HCT116 (cell line): ENCODE measurements around the gene HEXD. TPM values are rescaled to one million over a fixed set of nuclear protein-coding genes. Genes with fewer than 3 reads are reported as not detected.

Source experiments
- ATAC-seq: fragments of 200-7000 bp; cut with Tn5 transposase; 2 replicates; pipeline ENCODE4 v1.9.1; 2020; ENCODE audit warnings: mild to moderate bottlenecking, moderate library complexity
- BruUV-seq: library from RNA; stranded (reverse); fragments of 400-500 nt; replicated peaks from 2 replicates; lab custom pipeline; 2021; lab: Mats Ljungman, UMichigan
- CTCF ChIA-PET: fragments of 300-600 bp; sonication (Branson Sonifier 250); formaldehyde crosslinking; loops from one replicate; lab custom pipeline; 2021; ENCODE audit warnings: antibody characterized with exemption; lab: Charles Lee
- POLR2A ChIA-PET: fragments of 300-600, 350-600 bp; sonication (Branson Sonifier 250); formaldehyde crosslinking; loops from one replicate; lab custom pipeline; 2021; ENCODE audit warnings: antibody characterized with exemption; lab: Charles Lee
- RAD21 ChIA-PET, 2 experiments: fragments of 300-600 bp; sonication (Branson Sonifier 250); formaldehyde crosslinking; loops; one replicate each; lab custom pipeline; 2023; ENCODE audit warnings: low total read pairs in 2 of 2; ENCODE audit not compliant: uncharacterized antibody in 2 of 2, unreplicated experiment in 2 of 2, low non-redundant PET in 1 of 2; lab: Charles Lee
- DNase-seq: peaks from one replicate; pipeline ENCODE4 v3.0.0-alpha.2; 2010; ENCODE audit warnings: low read depth, low spot score
- H2AFZ ChIP-seq: fragments of 200-600 bp; shearing (Covaris generic), sonication (generic); 2 replicates; pipeline ENCODE4 v1.6.1; 2017; ENCODE audit warnings: low read depth, mixed run types, mixed read lengths, antibody characterized with exemption, low read length; ENCODE audit not compliant: poor library complexity, severe bottlenecking
- H3K27ac ChIP-seq: 2 replicates; pipeline ENCODE4 v1.5.1; 2012; ENCODE audit warnings: low read depth, low read length
- H3K27me3 ChIP-seq: fragments of 200-600 bp; sonication (generic); 2 replicates; pipeline ENCODE4 v1.6.1; 2016; ENCODE audit warnings: mixed run types, low read length, mixed read lengths; ENCODE audit not compliant: insufficient read depth
- H3K36me3 ChIP-seq, 2 experiments: fragments of 200-500 bp in 1 of 2; fragments of 200-600 bp in 1 of 2; sonication (Bioruptor generic) in 1 of 2; sonication (generic) in 1 of 2; 2 replicates each; pipeline versions ENCODE4 v1.5.1 to v1.6.1; 2014 to 2016; ENCODE audit warnings: low read length in 2 of 2, inconsistent platforms in 1 of 2, mixed read lengths in 1 of 2, mixed run types in 1 of 2; ENCODE audit not compliant: insufficient read depth in 2 of 2, control insufficient read depth in 1 of 2
- H3K4me1 ChIP-seq, 2 experiments: fragments of 200-600 bp in 1 of 2; sonication (generic) in 1 of 2; 2 replicates each; pipeline versions ENCODE4 v1.5.1 to v1.6.1; 2012 to 2017; ENCODE audit warnings: low read length in 2 of 2, inconsistent platforms in 1 of 2, mild to moderate bottlenecking in 1 of 2, mixed read lengths in 1 of 2, mixed run types in 1 of 2, moderate library complexity in 1 of 2; ENCODE audit not compliant: insufficient read depth in 2 of 2, control insufficient read depth in 1 of 2
- H3K4me2 ChIP-seq: fragments of 200-600 bp; sonication (generic); 2 replicates; pipeline ENCODE4 v1.6.1; 2017; ENCODE audit warnings: mixed run types, low read length, mixed read lengths
- H3K4me3 ChIP-seq, 2 experiments: fragments of 200-600 bp in 1 of 2; sonication (generic) in 1 of 2; replicated peaks in 1 of 2; 2 replicates each; pipeline ENCODE4 v1.5.1; 2011 to 2016; ENCODE audit warnings: low read length in 2 of 2, control low read depth in 1 of 2, low read depth in 1 of 2, mild to moderate bottlenecking in 1 of 2, mixed read lengths in 1 of 2, mixed run types in 1 of 2
- H3K79me2 ChIP-seq: fragments of 200-600 bp; sonication (generic); 2 replicates; pipeline ENCODE4 v1.6.1; 2017; ENCODE audit warnings: mild to moderate bottlenecking, mixed run types, low read length, moderate library complexity, mixed read lengths; ENCODE audit not compliant: insufficient read depth
- H3K9ac ChIP-seq: fragments of 200-600 bp; sonication (generic); 2 replicates; pipeline ENCODE4 v1.6.1; 2016; ENCODE audit warnings: low read length, mixed read lengths
- H3K9me2 ChIP-seq: fragments of 200-600 bp; sonication (generic), shearing (Covaris generic); 2 replicates; pipeline ENCODE4 v1.6.1; 2017; ENCODE audit warnings: mixed run types, mild to moderate bottlenecking, moderate library complexity; ENCODE audit not compliant: insufficient read depth
- H3K9me3 ChIP-seq, 2 experiments: fragments of 200-500 bp in 1 of 2; fragments of 200-600 bp in 1 of 2; sonication (Bioruptor generic) in 1 of 2; sonication (generic) in 1 of 2; 2 replicates each; pipeline ENCODE4 v1.6.1; 2014 to 2017; ENCODE audit warnings: low read length in 2 of 2, mixed read lengths in 2 of 2, inconsistent platforms in 1 of 2, low read depth in 1 of 2, mild to moderate bottlenecking in 1 of 2, mixed run types in 1 of 2, moderate library complexity in 1 of 2; ENCODE audit not compliant: control insufficient read depth in 1 of 2, insufficient read depth in 1 of 2
- H4K20me1 ChIP-seq: fragments of 200-600 bp; sonication (generic), shearing (Covaris generic); 2 replicates; pipeline ENCODE4 v1.6.1; 2017; ENCODE audit warnings: mixed run types, mild to moderate bottlenecking, moderate library complexity; ENCODE audit not compliant: insufficient read depth
- ATF3 ChIP-seq: IDR thresholded peaks from 2 replicates; pipeline ENCODE4 v1.6.1; 2012
- CBX3 ChIP-seq: IDR thresholded peaks from 2 replicates; pipeline ENCODE4 v1.6.1; 2012; ENCODE audit warnings: low read depth
- CEBPB ChIP-seq: IDR thresholded peaks from 2 replicates; pipeline ENCODE4 v1.6.1; 2012; ENCODE audit warnings: low read depth
- CTCF ChIP-seq, 3 experiments: fragments of 200-600 bp in 1 of 3; sonication (generic) in 1 of 3; IDR thresholded peaks in 2 of 3; conservative IDR thresholded peaks in 1 of 3; 2 replicates each; pipeline ENCODE4 v1.5.1; 2012 to 2017; ENCODE audit warnings: low read depth in 2 of 3, low read length in 2 of 3, antibody characterized with exemption in 1 of 3, borderline replicate concordance in 1 of 3, control low read depth in 1 of 3, mild to moderate bottlenecking in 1 of 3, mixed read lengths in 1 of 3, mixed run types in 1 of 3, moderate library complexity in 1 of 3; ENCODE audit not compliant: insufficient read depth in 1 of 3
- EGR1 ChIP-seq: IDR thresholded peaks from 2 replicates; pipeline ENCODE4 v1.6.1; 2012; ENCODE audit warnings: low read depth
- ELF1 ChIP-seq: IDR thresholded peaks from 2 replicates; pipeline ENCODE4 v1.6.1; 2012; ENCODE audit warnings: low read depth, borderline replicate concordance
- EZH2 ChIP-seq: fragments of 200-600 bp; sonication (generic); IDR thresholded peaks from 2 replicates; pipeline ENCODE4 v1.6.1; 2017; ENCODE audit warnings: antibody characterized with exemption, mixed run types
- EZH2phosphoT487 ChIP-seq: fragments of 200-600 bp; IDR thresholded peaks from 2 replicates; pipeline ENCODE4 v1.6.1; 2018; ENCODE audit warnings: antibody characterized with exemption, borderline replicate concordance
- SIN3A ChIP-seq: IDR thresholded peaks from 2 replicates; pipeline ENCODE4 v1.6.1; 2012; ENCODE audit warnings: low read depth
- TCF7L2 ChIP-seq: IDR thresholded peaks from 2 replicates; pipeline ENCODE4 v1.7.0; 2011; ENCODE audit warnings: borderline replicate concordance, inconsistent platforms; ENCODE audit not compliant: insufficient read depth, insufficient read length; ENCODE audit errors: extremely low read depth
- intact Hi-C: fragments of 100-400 bp; cut with micrococcal nuclease; formaldehyde crosslinking; loops from 2 replicates; pipeline ENCODE4 v1.10.0; 2022
- total RNA-seq: library from RNA; stranded (reverse); gene quantifications from one replicate; pipeline ENCODE4 v1.2.1, GENCODE V29; 2021; ENCODE audit not compliant: unreplicated experiment

The HEXD gene
- total RNA-seq, 1 experiment from 2014 or later = 45.2 TPM

- CTCF ChIA-PET = no interaction called here
Observed at GRCh38 chr17:82433560-82434215, 15.5 kb downstream of the HEXD start.

More at GRCh38 chr17:82433560-82434215, 15.5 kb downstream of the HEXD start:
- no TSS peak for BruUV-seq
- H3K27ac ChIP-seq = no peak overlapping the region
- H3K9ac ChIP-seq = no peak overlapping the region
- H3K9me3 ChIP-seq = no peaks in the 10 kb centered on the region
- H3K27me3 ChIP-seq = no peaks in the 10 kb centered on the region
- H3K4me3 ChIP-seq = no peak overlapping the region
- RAD21 ChIA-PET = no interaction called here
- no peaks in the 10 kb centered on the region for H3K79me2 ChIP-seq
- 0 out of 4 replicates have a peak, but pooled peaks cover 0 to 2% of the 10 kb centered on the region in 2 experiments for H3K36me3 ChIP-seq
- intact Hi-C loops = no loop called here
- no peaks in the 10 kb centered on the region for H3K9me2 ChIP-seq
- H2AFZ ChIP-seq = no peak overlapping the region
- no peak overlapping the region for H3K4me2 ChIP-seq
- no peaks in the 10 kb centered on the region for H3K4me1 ChIP-seq
- H4K20me1 ChIP-seq = no peaks in the 10 kb centered on the region
- no peak for TF ChIP-seq ATF3
- no peak for TF ChIP-seq ELF1
- TF ChIP-seq SIN3A = no peak
- TF ChIP-seq EGR1 = no peak
- TF ChIP-seq CTCF (IDR thresholded peaks at IDR 0.05 in 2 of 3, conservative IDR thresholded peaks at IDR 0.05 in 1 of 3; ENCODE audit: borderline replicate concordance in 1 of 3, insufficient read depth in 1 of 3, low read depth in 2 of 3, low read length in 2 of 3) = no peak
- TF ChIP-seq CEBPB = no peak
- no peak for TF ChIP-seq EZH2phosphoT487
- no peak for TF ChIP-seq CBX3
- TF ChIP-seq TCF7L2 = no peak
- TF ChIP-seq EZH2 = no peak
- DNase-seq (no peak), ATAC-seq (no peak)
- POLR2A ChIA-PET = no interaction called here
